GM23338 (cell line): ENCODE data around the gene GRIK2. TPM values are rescaled to one million over a fixed set of nuclear protein-coding genes. Genes with fewer than 3 reads are reported as not detected.

ENCODE experiments used
- ATAC-seq: fragments of 200-7000 bp; cut with Tn5 transposase; 3 replicates; pipeline ENCODE4 v1.9.1; 2020
- DNase-seq: peaks from one replicate; pipeline ENCODE4 v3.0.0-alpha.2; 2015; ENCODE audit warnings: low spot score
- H2AFZ ChIP-seq: fragments of 200-600 bp; sonication (generic); 2 replicates; pipeline ENCODE4 v1.8.0; 2016; ENCODE audit warnings: antibody characterized with exemption, mild to moderate bottlenecking, moderate library complexity
- H3F3A ChIP-seq: fragments of 200-600 bp; sonication (generic); replicated peaks from 2 replicates; pipeline ENCODE4 v1.8.0; 2017; ENCODE audit warnings: antibody characterized with exemption, mixed run types, low read depth
- H3K27ac ChIP-seq: fragments of 200-600 bp; sonication (generic); 2 replicates; pipeline ENCODE4 v1.6.1; 2016; ENCODE audit warnings: low read depth
- H3K27me3 ChIP-seq: fragments of 200-600 bp; sonication (generic); 2 replicates; pipeline ENCODE4 v1.8.0; 2016; ENCODE audit warnings: mild to moderate bottlenecking, mixed run types, moderate library complexity; ENCODE audit not compliant: insufficient read depth
- H3K36me3 ChIP-seq: fragments of 200-600 bp; sonication (generic); 2 replicates; pipeline ENCODE4 v1.8.0; 2016; ENCODE audit warnings: mild to moderate bottlenecking; ENCODE audit not compliant: insufficient read depth
- H3K4me1 ChIP-seq: fragments of 200-600 bp; sonication (generic); 2 replicates; pipeline ENCODE4 v1.8.0; 2016; ENCODE audit warnings: mild to moderate bottlenecking, moderate library complexity; ENCODE audit not compliant: insufficient read depth
- H3K4me2 ChIP-seq: fragments of 200-600 bp; sonication (generic); 2 replicates; pipeline ENCODE4 v1.7.1; 2017; ENCODE audit warnings: mixed run types
- H3K4me3 ChIP-seq: fragments of 200-600 bp; sonication (generic); 2 replicates; pipeline ENCODE4 v1.6.1; 2016; ENCODE audit warnings: mixed run types
- H3K79me2 ChIP-seq: fragments of 200-600 bp; sonication (generic); replicated peaks from 2 replicates; pipeline ENCODE4 v1.8.0; 2017; ENCODE audit warnings: mild to moderate bottlenecking; ENCODE audit not compliant: insufficient read depth
- H3K9me2 ChIP-seq: fragments of 200-600 bp; sonication (generic); 2 replicates; pipeline ENCODE4 v1.8.0; 2017; ENCODE audit not compliant: insufficient read depth
- H4K20me1 ChIP-seq: fragments of 200-600 bp; sonication (generic); replicated peaks from 2 replicates; pipeline ENCODE4 v1.8.0; 2017; ENCODE audit warnings: mild to moderate bottlenecking; ENCODE audit not compliant: insufficient read depth
- H3K27ac Mint-ChIP-seq: 2 replicates; pipeline ENCODE4 v1.8.0; 2020; ENCODE audit warnings: inconsistent platforms, mild to moderate bottlenecking, moderate library complexity, mixed read lengths
- H3K27me3 Mint-ChIP-seq: 3 replicates; pipeline ENCODE4 v1.8.0; 2022; ENCODE audit warnings: low read depth, mild to moderate bottlenecking, moderate library complexity, mixed read lengths, inconsistent platforms; ENCODE audit not compliant: insufficient read depth, poor library complexity
- H3K36me3 Mint-ChIP-seq: 3 replicates; pipeline ENCODE4 v1.8.0; 2021; ENCODE audit warnings: low read depth, mild to moderate bottlenecking, inconsistent platforms, moderate library complexity, mixed read lengths
- H3K4me1 Mint-ChIP-seq: 3 replicates; pipeline ENCODE4 v1.8.0; 2020; ENCODE audit warnings: mild to moderate bottlenecking, inconsistent platforms, mixed read lengths
- H3K4me3 Mint-ChIP-seq: 3 replicates; pipeline ENCODE4 v1.8.0; 2021; ENCODE audit warnings: moderate library complexity, mild to moderate bottlenecking, inconsistent platforms, mixed read lengths
- H3K9me3 Mint-ChIP-seq: 3 replicates; pipeline ENCODE4 v1.8.0; 2020; ENCODE audit warnings: moderate library complexity, mild to moderate bottlenecking, inconsistent platforms, mixed read lengths
- CREB1 ChIP-seq: fragments of 250-450 bp; sonication (Bioruptor Pico); IDR thresholded peaks from 2 replicates; pipeline ENCODE4 v1.5.0; 2020; ENCODE audit warnings: low read depth, mild to moderate bottlenecking, moderate library complexity
- CTCF ChIP-seq, 2 experiments: fragments of 200-600 bp in 1 of 2; sonication (generic) in 1 of 2; conservative IDR thresholded peaks; 2 replicates each; pipeline versions ENCODE4 v1.5.1 to v1.6.1; 2016 to 2017; ENCODE audit warnings: antibody characterized with exemption in 2 of 2, low read depth in 2 of 2, mild to moderate bottlenecking in 2 of 2, moderate library complexity in 1 of 2
- ETS1 ChIP-seq: IDR thresholded peaks from 2 replicates; pipeline ENCODE4 v1.6.1; 2016; ENCODE audit warnings: antibody characterized with exemption
- EZH2 ChIP-seq: fragments of 200-600 bp; sonication (generic); IDR thresholded peaks from one replicate; pipeline ENCODE4 v1.8.0; 2017; ENCODE audit warnings: antibody characterized with exemption, mild to moderate bottlenecking, low read depth; ENCODE audit not compliant: unreplicated experiment
- EZH2phosphoT487 ChIP-seq: fragments of 200-600 bp; sonication (generic); IDR thresholded peaks from one replicate; pipeline ENCODE4 v1.8.1; 2018; ENCODE audit warnings: antibody characterized with exemption; ENCODE audit not compliant: unreplicated experiment
- JUNB ChIP-seq: IDR thresholded peaks from one replicate; pipeline ENCODE4 v1.6.1; 2016; ENCODE audit warnings: antibody characterized with exemption; ENCODE audit not compliant: unreplicated experiment
- NANOG ChIP-seq: IDR thresholded peaks from 2 replicates; pipeline ENCODE4 v1.6.1; 2016; ENCODE audit warnings: antibody characterized with exemption, borderline replicate concordance
- POLR2AphosphoS5 ChIP-seq: IDR thresholded peaks from 2 replicates; pipeline ENCODE4 v1.6.1; 2016; ENCODE audit warnings: antibody characterized with exemption, low read depth
- REST ChIP-seq: IDR thresholded peaks from one replicate; pipeline ENCODE4 v1.6.1; 2018; ENCODE audit warnings: antibody characterized with exemption; ENCODE audit not compliant: unreplicated experiment
- STAT1 ChIP-seq: IDR thresholded peaks from one replicate; pipeline ENCODE4 v1.6.1; 2016; ENCODE audit warnings: antibody characterized with exemption; ENCODE audit not compliant: unreplicated experiment
- ZNF114 ChIP-seq: fragments of 250-450 bp; sonication (Bioruptor Pico); IDR thresholded peaks from 2 replicates; pipeline ENCODE4 v1.5.0; 2020; ENCODE audit warnings: mild to moderate bottlenecking, moderate library complexity
- ZNF331 ChIP-seq: fragments of 250-450 bp; sonication (Bioruptor Pico); IDR thresholded peaks from 2 replicates; pipeline ENCODE4 v1.5.0; 2020; ENCODE audit warnings: low read depth, mild to moderate bottlenecking, moderate library complexity
- polyA plus RNA-seq: library from polyadenylated mRNA; unstranded; fragments of >200 nt; fragmentation: Nextera tagmentation; extraction: Ambion mirVana; gene quantifications from 2 replicates; pipeline ENCODE4 v1.2.1, GENCODE V29; 2016
- total RNA-seq: library from RNA; depleted of rRNA; stranded (reverse); fragments of >200 nt; shearing (Covaris generic); gene quantifications from 2 replicates; pipeline ENCODE4 v1.2.3, GENCODE V29; 2014

Gene GRIK2
- total and polyA plus RNA-seq, 2 experiments from 2014 or later, result 0.73 to 3.0 TPM

- Histone ChIP-seq H3K79me2 (no peaks in the 10 kb centered on the region), H3F3A (no peaks in the 10 kb centered on the region), H3K27ac (no peak overlapping the region), H3K9me2 (0 out of 2 replicates have a peak, but pooled peaks cover 4% of the 10 kb centered on the region), H3K27me3 (no peaks in the 10 kb centered on the region), H3K4me2 (no peak overlapping the region), H3K4me3 (no peak overlapping the region), H4K20me1 (no peaks in the 10 kb centered on the region), H3K4me1 (peaks cover 13% of the 10 kb centered on the region; the same call in 1 of the 2 replicates), H2AFZ (no peak overlapping the region), H3K36me3 (no peaks in the 10 kb centered on the region)
- H3K4me1 Mint-ChIP-seq, result peaks cover 19% of the 10 kb centered on the region
- H3K4me3 Mint-ChIP-seq, result no peak overlapping the region
- ATAC-seq (no peak), DNase-seq (no peak)
- no peaks in the 10 kb centered on the region for H3K36me3 Mint-ChIP-seq
- no peak overlapping the region for H3K27ac Mint-ChIP-seq
- TF ChIP-seq EZH2phosphoT487 (no peak), EZH2 (no peak), ZNF114 (CRISPR knock-in tag) (no peak), ETS1 (no peak), JUNB (no peak), NANOG (no peak), STAT1 (no peak)
- no peaks in the 10 kb centered on the region for H3K9me3 Mint-ChIP-seq
- H3K27me3 Mint-ChIP-seq, result peaks cover 1% of the 10 kb centered on the region
Observed at GRCh38 chr6:101439790-101440189, 46.3 kb downstream of the GRIK2 start.

GRCh38 chr6:101443315-101443714 is 49.8 kb downstream of the GRIK2 start:
- Histone ChIP-seq H2AFZ (no peak overlapping the region), H3K4me1 (peaks cover 17% of the 10 kb centered on the region), H3F3A (no peaks in the 10 kb centered on the region), H3K4me3 (no peak overlapping the region), H3K9me2 (no peaks in the 10 kb centered on the region), H3K27ac (no peak overlapping the region), H4K20me1 (no peaks in the 10 kb centered on the region), H3K79me2 (no peaks in the 10 kb centered on the region), H3K36me3 (no peaks in the 10 kb centered on the region), H3K4me2 (no peak overlapping the region), H3K27me3 (no peaks in the 10 kb centered on the region)
- Mint-ChIP-seq H3K9me3 (no peaks in the 10 kb centered on the region), H3K4me3 (no peak overlapping the region), H3K4me1 (peaks cover 22% of the 10 kb centered on the region), H3K36me3 (no peaks in the 10 kb centered on the region), H3K27me3 (peaks cover 1% of the 10 kb centered on the region), H3K27ac (no peak overlapping the region; the same call in 1 of the 2 replicates)
- no peak for DNase-seq
- no peak for ATAC-seq
- TF ChIP-seq ZNF331 (CRISPR knock-in tag) (no peak), CTCF (conservative IDR thresholded peaks at IDR 0.05; ENCODE audit: low read depth in 2 of 2) (no peak), CREB1 (CRISPR knock-in tag) (no peak), EZH2 (no peak), STAT1 (no peak), REST (no peak), EZH2phosphoT487 (no peak), POLR2AphosphoS5 (no peak), JUNB (no peak), NANOG (no peak)
